Right lobe of liver (tissue), 6 donors: ENCODE data around the gene RORC. TPM values are rescaled to one million over a fixed set of nuclear protein-coding genes. Genes with fewer than 3 reads are reported as not detected.

Experiments
- ATAC-seq, 4 donors: fragments of 200-7000 bp; cut with Tn5 transposase; one replicate each; pipeline ENCODE4 v1.9.1; 2020; ENCODE audit warnings: mild to moderate bottlenecking in 4 of 4, moderate library complexity in 4 of 4
- DNase-seq, 3 donors: peaks; one replicate each; pipeline ENCODE4 v3.0.0-alpha.2; 2020
- H3K27ac ChIP-seq, 3 donors: fragments of 200-600 bp; one replicate each; pipeline ENCODE4 v1.8.0; 2022
- H3K27me3 ChIP-seq, 2 donors: fragments of 200-600 bp; one replicate each; pipeline ENCODE4 v1.8.0; 2022
- H3K36me3 ChIP-seq, 4 donors: fragments of 200-600 bp; sonication (generic) in 1 of 4; one replicate each; pipeline versions ENCODE4 v1.5.1 to v1.8.0; 2017 to 2022; ENCODE audit warnings: control low read depth in 1 of 4
- H3K4me1 ChIP-seq, 4 donors: fragments of 200-600 bp; sonication (generic) in 1 of 4; one replicate each; pipeline versions ENCODE4 v1.5.1 to v1.8.0; 2017 to 2022; ENCODE audit warnings: control low read depth in 1 of 4
- H3K4me3 ChIP-seq, 3 donors: fragments of 200-600 bp; one replicate each; pipeline ENCODE4 v1.8.0; 2022
- H3K9me3 ChIP-seq, 4 donors: fragments of 200-600 bp; sonication (generic) in 1 of 4; one replicate each; pipeline versions ENCODE4 v1.5.1 to v1.8.0; 2017 to 2022; ENCODE audit warnings: control low read depth in 1 of 4
- POLR2A ChIP-seq: fragments of 450-650 bp; IDR thresholded peaks from one replicate; pipeline ENCODE4 v1.6.1; 2017; ENCODE audit warnings: antibody characterized with exemption, mild to moderate bottlenecking
- WGBS: methylation state at CpG from one replicate; pipeline ENCODE4 v1.1.6; 2018; ENCODE audit warnings: low coverage, low lambda C conversion rate; ENCODE audit not compliant: insufficient coverage; ENCODE audit errors: missing lambda C conversion rate; 5-methylcytosine and 5-hydroxymethylcytosine counted together
- intact Hi-C, 2 donors: fragments of 100-400 bp; cut with DNase I; formaldehyde crosslinking; loops; one replicate each; pipeline versions ENCODE4 v1.11.2 to v1.14.1; 2022
- total RNA-seq, 6 experiments: library from RNA; depleted of rRNA in 2 of 6; stranded (reverse); fragments of >200 nt in 2 of 6; fragmentation: NEBNext Ultra II Directional in 3 of 6; extraction: Animal tissue kit (Norgen Biotek cat#: 25700) in 3 of 6; gene quantifications; one replicate each; pipeline versions ENCODE4 v1.1.0 to v1.2.4, GENCODE V29; 2016 to 2023
- TF ChIP-seq, protein P1 (sequence below), 4 donors: fragments of 200-600 bp in 3 of 4; fragments of 450-650 bp in 1 of 4; IDR thresholded peaks; one replicate each; pipeline versions ENCODE4 v1.5.1 to v1.8.0; 2016 to 2022; ENCODE audit warnings: antibody characterized with exemption in 4 of 4, mild to moderate bottlenecking in 2 of 4
- donor health status: DM: no; HTN: yes; CAD: no.
- donor health status: DM: no; HTN: no; CAD: no.
- donor health status: DM: no; HTN: no; CAD: no.
- donor health status: DM: no; HTN: yes; CAD: no.
- donor health status: DM: no; HTN: yes; CAD: no.

The RORC gene
- total RNA-seq, 6 experiments from 2014 or later: 13.3 to 33.9 (median 21.5) TPM

DNA sequence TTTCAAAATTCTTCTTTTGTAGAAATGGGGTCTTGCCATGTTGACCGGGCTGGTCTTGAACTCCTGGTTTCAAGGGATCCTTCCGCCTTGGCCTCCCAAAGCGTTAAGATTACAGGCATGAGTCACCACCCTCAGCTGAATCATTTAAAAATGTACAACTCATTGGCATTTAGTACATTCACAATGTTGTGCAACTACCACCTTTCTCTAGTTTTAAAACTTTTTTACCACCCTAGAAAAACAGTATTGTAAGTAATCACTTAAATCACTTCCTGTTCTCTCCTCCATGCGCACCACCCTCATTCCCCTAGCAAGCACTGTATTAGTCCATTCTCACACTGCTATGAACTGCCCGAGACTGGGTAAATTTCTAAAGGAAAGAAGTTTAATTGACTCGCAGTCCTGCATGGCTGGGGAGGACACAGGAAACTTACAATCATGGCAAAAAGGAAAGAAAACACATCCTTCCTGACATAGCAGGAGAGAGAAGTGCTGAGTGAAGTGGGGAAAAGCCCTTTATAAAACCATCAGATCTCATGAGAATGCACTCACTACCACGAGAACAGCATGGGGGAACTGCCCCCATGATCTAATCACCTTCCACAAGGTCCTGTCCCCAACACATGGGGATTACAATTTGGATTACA lies 36.3 kb upstream of the RORC start:
- WGBS: 57% methylated on average over 6 of the region's 7 CpGs
- H3K27me3 ChIP-seq: no peaks in the 10 kb centered on the region
- ATAC-seq (no peak), DNase-seq (no peak)
- H3K4me1 ChIP-seq: no peaks in the 10 kb centered on the region
- no peaks in the 10 kb centered on the region for H3K36me3 ChIP-seq
- intact Hi-C loops: no loop called here
- no peak overlapping the region for H3K4me3 ChIP-seq
- H3K9me3 ChIP-seq: no peaks in the 10 kb centered on the region
- H3K27ac ChIP-seq: no peak overlapping the region
- TF ChIP-seq POLR2A: no peak
- TF ChIP-seq, protein P1, sequence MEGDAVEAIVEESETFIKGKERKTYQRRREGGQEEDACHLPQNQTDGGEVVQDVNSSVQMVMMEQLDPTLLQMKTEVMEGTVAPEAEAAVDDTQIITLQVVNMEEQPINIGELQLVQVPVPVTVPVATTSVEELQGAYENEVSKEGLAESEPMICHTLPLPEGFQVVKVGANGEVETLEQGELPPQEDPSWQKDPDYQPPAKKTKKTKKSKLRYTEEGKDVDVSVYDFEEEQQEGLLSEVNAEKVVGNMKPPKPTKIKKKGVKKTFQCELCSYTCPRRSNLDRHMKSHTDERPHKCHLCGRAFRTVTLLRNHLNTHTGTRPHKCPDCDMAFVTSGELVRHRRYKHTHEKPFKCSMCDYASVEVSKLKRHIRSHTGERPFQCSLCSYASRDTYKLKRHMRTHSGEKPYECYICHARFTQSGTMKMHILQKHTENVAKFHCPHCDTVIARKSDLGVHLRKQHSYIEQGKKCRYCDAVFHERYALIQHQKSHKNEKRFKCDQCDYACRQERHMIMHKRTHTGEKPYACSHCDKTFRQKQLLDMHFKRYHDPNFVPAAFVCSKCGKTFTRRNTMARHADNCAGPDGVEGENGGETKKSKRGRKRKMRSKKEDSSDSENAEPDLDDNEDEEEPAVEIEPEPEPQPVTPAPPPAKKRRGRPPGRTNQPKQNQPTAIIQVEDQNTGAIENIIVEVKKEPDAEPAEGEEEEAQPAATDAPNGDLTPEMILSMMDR (IDR thresholded peaks at IDR 0.05): no peak

DNA sequence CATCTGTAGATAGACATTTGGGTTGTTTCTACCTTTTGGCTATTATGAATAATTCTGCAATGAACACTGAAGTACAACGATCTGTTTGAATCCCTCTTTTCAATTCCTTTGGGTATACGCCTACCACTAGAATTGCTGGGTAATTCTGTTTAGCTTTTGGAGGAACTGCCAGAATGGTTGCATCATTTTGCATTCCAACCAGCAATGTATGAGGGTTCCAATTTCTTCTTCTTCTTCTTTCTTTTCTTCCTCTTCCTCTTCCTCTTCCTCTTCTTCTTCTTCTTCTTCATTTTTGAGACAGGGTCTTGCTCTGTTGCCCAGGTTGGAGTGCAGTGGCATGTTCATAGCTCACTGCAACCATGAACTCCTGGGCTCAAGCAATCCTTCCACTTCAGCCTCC lies 35.7 kb upstream of the RORC start:
- 63% methylated on average over 2 of the region's 2 CpGs for WGBS
- no peaks in the 10 kb centered on the region for H3K4me1 ChIP-seq
- TF ChIP-seq, protein P1 (IDR thresholded peaks at IDR 0.05): no peak
- no peak for TF ChIP-seq POLR2A
- no peaks in the 10 kb centered on the region for H3K36me3 ChIP-seq
- H3K27me3 ChIP-seq: no peaks in the 10 kb centered on the region
- no peak overlapping the region for H3K27ac ChIP-seq
- no peaks in the 10 kb centered on the region for H3K9me3 ChIP-seq
- no peak for DNase-seq
- intact Hi-C loops: no loop called here
- no peak for ATAC-seq
- no peak overlapping the region for H3K4me3 ChIP-seq

DNA sequence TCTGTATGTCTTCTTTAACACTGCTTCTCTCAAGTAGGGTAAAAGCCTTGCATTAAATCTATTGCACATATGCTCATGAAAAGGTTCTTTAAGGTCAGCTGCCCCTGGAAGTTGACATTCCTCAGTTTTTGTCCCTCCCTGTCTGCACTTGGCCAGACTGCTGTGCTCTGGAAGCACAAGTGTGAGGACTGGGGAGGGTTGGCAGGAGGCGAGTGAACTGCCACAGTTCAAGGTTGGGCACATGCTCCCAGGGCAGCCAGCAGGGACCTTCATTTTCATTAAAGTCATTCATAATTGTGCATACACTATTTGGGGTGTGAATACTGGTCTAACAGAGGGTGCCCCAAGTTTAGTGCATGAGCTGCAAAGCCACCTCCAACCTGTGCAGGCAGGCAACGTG lies 32.8 kb upstream of the RORC start:
- Histone ChIP-seq H3K9me3 (no peaks in the 10 kb centered on the region), H3K36me3 (no peaks in the 10 kb centered on the region), H3K27me3 (no peaks in the 10 kb centered on the region), H3K4me1 (no peaks in the 10 kb centered on the region), H3K4me3 (no peak overlapping the region), H3K27ac (no peak overlapping the region)
- 33% methylated on average over 2 of the region's 2 CpGs for WGBS
- TF ChIP-seq, protein P1 (IDR thresholded peaks at IDR 0.05): no peak
- no peak for TF ChIP-seq POLR2A
- intact Hi-C loops: no loop called here
- no peak for DNase-seq
- ATAC-seq: peak in 1 of 4 donors; percentile 56

DNA sequence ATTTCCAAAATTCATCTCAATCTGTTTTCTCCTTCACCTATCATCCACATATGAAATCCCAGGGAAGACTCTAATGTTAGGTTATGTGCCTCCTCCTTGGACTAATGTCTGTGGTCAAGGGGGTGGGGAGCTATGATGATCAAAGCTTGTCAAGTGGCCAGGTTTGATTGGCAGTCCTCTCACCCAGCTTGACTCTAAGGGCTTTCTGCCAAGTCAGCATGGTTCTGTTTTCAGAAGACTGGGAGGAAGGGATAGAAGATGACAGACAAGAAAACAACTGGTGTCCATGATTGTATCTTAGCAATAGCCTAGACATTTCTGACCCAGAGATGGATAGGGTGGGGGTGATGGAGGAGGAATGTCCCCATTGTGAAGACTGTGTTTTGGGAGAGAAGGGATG lies 31.0 kb upstream of the RORC start:
- no peaks in the 10 kb centered on the region for H3K4me1 ChIP-seq
- H3K36me3 ChIP-seq: no peaks in the 10 kb centered on the region
- intact Hi-C loops: no loop called here
- no peak for ATAC-seq
- H3K27ac ChIP-seq: no peak overlapping the region
- H3K9me3 ChIP-seq: no peaks in the 10 kb centered on the region
- no peak overlapping the region for H3K4me3 ChIP-seq
- no peaks in the 10 kb centered on the region for H3K27me3 ChIP-seq
- TF ChIP-seq POLR2A: no peak
- TF ChIP-seq, protein P1 (IDR thresholded peaks at IDR 0.05): no peak
- no peak for DNase-seq
